Measurements from ENCODE around the gene GMPR.
"Not testable (repeated sequence)": the region's sequence is repeated elsewhere in the genome, so short reads cannot be mapped to it uniquely, and the experiment has no call there.

GMPR gene

GRCh38 chr6:16226117-16227047, 12.0 kb upstream of the GMPR start:
- DNase-seq, result not testable (repeated sequence)

GRCh38 chr6:16227048-16227562, 11.3 kb upstream of the GMPR start:
- no peak for DNase-seq

- DNase-seq, result no peak
Observed at GRCh38 chr6:16227605-16228004, 10.8 kb upstream of the GMPR start.

- no peak for DNase-seq
Observed at GRCh38 chr6:16228043-16228442, 10.3 kb upstream of the GMPR start.

- DNase-seq, result no peak
Observed at GRCh38 chr6:16228709-16229665, 9.4 kb upstream of the GMPR start.

GRCh38 chr6:16229700-16230099, 8.7 kb upstream of the GMPR start:
- no peak for DNase-seq

GRCh38 chr6:16230953-16231352, 7.4 kb upstream of the GMPR start:
- no peak for DNase-seq

- no peak for DNase-seq
Observed at GRCh38 chr6:16232086-16232485, 6.3 kb upstream of the GMPR start.

- no peak for DNase-seq
Observed at GRCh38 chr6:16236009-16236501, 2.3 kb upstream of the GMPR start.

GRCh38 chr6:16236631-16237199, 1.7 kb upstream of the GMPR start:
- DNase-seq, result no peak

- no peak for DNase-seq
Observed at GRCh38 chr6:16237242-16237641, 1.1 kb upstream of the GMPR start.

- DNase-seq, result peak; percentile 75
Observed at GRCh38 chr6:16238963-16239797, 793 bp downstream of the GMPR start.

- DNase-seq, result no peak
Observed at GRCh38 chr6:16239798-16240123, 1.4 kb downstream of the GMPR start.

GRCh38 chr6:16240589-16241320, 2.4 kb downstream of the GMPR start:
- no peak for DNase-seq

- DNase-seq, result no peak
Observed at GRCh38 chr6:16241321-16241689, 2.9 kb downstream of the GMPR start.

- DNase-seq, result no peak
Observed at GRCh38 chr6:16243055-16243454, 4.7 kb downstream of the GMPR start.

GRCh38 chr6:16243664-16244063, 5.3 kb downstream of the GMPR start:
- DNase-seq, result no peak

GRCh38 chr6:16244446-16244845, 6.1 kb downstream of the GMPR start:
- DNase-seq, result no peak

GRCh38 chr6:16244869-16245451, 6.6 kb downstream of the GMPR start:
- DNase-seq, result no peak

GRCh38 chr6:16248271-16248853, 10.0 kb downstream of the GMPR start:
- DNase-seq, result no peak

GRCh38 chr6:16249971-16250370, 11.6 kb downstream of the GMPR start:
- DNase-seq, result peak; percentile 52

All from midbrain (tissue), 1 donor.